HG02588 (cell line): ENCODE results near the gene ZNF93.
"Not testable (repeated sequence)": the region's sequence is repeated elsewhere in the genome, so short reads cannot be mapped to it uniquely, and the experiment has no call there.

Experiments
- ATAC-seq: cut with Tn5 transposase; IDR thresholded peaks from one replicate; pipeline ENCODE4 v1.9.1; 2021; ENCODE audit warnings: mild to moderate bottlenecking, moderate library complexity; ENCODE audit not compliant: unreplicated experiment

Gene ZNF93

GRCh38 chr19:19937403-19937802, 36.7 kb downstream of the ZNF93 start:
- no peak for ATAC-seq

DNA sequence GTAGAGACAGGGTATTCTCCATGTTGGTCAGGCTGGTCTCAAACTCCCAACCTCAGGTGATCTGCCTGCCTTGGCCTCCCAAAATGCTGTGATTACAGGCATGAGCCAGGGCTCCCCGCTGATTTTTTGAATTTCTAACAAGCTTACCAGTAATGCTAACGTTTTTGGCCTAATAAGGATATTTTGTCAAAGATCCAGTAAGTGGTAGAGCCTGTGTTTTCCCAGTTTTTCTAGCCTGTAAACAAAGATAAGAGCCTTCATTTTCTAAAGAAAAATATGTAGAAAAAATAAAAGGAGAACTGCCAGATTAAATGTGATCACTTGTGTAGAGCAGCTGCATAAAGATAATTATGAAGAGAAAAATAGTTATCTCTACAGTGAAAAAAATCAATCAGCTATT, 37.7 kb downstream of the ZNF93 start:
- no peak for ATAC-seq

- no peak for ATAC-seq
These were observed 43.3 kb downstream of the ZNF93 start for GRCh38 chr19:19943848-19944582.

DNA sequence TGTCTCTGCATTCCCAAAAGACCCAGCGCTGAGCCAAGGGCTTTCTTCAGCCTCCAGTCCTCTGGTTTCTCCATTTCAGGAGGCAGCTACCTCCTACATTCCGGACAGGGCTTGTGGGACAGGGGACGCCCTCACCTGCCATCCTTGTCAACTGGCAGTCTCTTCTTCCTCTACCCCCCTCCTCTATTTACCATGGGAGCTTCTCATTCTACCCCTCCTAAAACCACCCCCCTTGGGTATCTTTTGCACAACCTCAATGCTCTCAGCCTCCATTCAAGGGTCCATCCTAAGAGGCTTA, 43.8 kb downstream of the ZNF93 start:
- ATAC-seq: no peak

- ATAC-seq: no peak
These were observed 45.5 kb downstream of the ZNF93 start for GRCh38 chr19:19946226-19946625.

- no peak for ATAC-seq
These were observed 48.1 kb downstream of the ZNF93 start for GRCh38 chr19:19948800-19949199.

DNA sequence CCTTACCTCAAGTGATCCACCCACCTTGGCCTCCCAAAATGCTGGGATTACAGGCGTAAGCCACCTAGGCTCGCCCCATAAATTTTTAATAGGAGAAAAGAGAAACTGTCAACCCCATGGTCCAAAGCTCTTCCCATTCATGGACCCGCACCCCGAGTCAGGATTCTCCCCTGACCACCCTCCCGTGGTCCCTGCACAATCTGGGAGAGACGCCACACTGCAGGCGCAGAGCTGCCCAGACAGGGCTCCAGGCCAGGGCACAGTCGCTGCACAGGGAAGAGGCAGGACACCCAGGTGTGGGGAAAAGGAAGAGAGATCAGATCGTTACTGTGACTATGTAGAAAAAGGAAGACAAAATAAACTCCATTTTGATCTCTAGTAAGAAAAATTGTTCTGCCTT, 54.5 kb downstream of the ZNF93 start:
- ATAC-seq: no peak

DNA sequence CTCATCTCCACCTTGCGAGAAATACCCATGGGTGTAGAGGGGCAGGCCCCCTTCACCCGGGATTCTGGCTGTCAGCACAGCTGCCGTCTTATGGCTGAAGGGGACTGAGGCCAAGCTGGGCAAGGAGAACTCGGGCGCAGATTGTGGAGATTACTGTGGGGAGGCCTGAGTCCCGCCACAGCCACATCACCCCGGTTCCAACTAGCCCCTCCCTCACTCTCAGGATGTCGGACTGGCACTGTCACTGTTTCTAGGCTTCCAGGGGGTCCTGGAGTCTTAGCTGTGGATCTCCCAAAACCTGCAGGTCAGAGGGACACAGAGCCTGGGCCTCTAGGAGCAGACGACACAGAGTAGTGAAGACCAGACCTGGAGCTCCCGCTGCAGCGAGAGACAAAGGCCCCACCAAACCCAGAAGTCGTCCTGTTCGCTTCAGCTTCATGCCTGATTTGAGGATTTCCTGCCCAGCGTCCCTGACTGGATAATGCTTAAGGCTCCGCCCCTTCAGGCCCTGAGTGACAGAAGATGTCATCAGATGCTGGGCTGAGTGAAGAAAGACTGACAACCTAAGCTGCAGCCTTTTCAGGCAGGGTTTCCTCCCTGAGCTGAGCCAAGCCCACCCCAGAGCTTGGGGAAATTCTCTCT, 55.8 kb downstream of the ZNF93 start:
- ATAC-seq: no peak

- ATAC-seq: not testable (repeated sequence)
These were observed 57.0 kb downstream of the ZNF93 start for GRCh38 chr19:19957766-19958165.

GRCh38 chr19:19959151-19959799, 58.5 kb downstream of the ZNF93 start:
- ATAC-seq: not testable (repeated sequence)

DNA sequence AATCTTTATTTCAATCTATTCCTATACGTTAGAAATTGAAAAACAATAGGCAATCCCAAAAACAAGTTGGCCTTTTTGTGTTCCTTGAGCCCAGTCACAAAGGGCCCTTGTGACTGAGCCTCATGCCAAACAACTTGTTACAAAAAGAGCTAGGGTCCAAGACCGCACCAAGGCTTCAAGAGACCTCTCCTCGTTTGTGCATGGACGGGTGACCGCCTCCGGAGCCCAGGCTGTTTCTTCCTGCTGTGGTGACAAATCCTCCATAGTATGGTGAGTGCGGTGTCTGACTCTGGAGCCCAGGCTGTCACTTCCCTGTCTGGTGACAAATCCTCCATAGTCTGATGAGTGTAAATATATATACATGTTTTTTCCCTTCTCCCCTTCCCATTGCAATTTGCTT, 63.7 kb downstream of the ZNF93 start:
- ATAC-seq: no peak

GRCh38 chr19:19966126-19966525, 65.4 kb downstream of the ZNF93 start:
- ATAC-seq: not testable (repeated sequence)

- no peak for ATAC-seq
These were observed 66.1 kb downstream of the ZNF93 start for GRCh38 chr19:19966862-19967261.
